AG04449 (cell line): ENCODE measurements around the gene NOL4L.

Experiments used
- CTCF ChIA-PET: fragments of 350-600 bp; formaldehyde crosslinking; extraction: SDS; loops from one replicate; lab custom pipeline; 2021; ENCODE audit warnings: antibody characterized with exemption; lab: Yijun Ruan, JAX
- POLR2A ChIA-PET: fragments of 400-600, 350-600 bp; formaldehyde crosslinking; extraction: SDS; loops from one replicate; lab custom pipeline; 2020; ENCODE audit warnings: antibody characterized with exemption, inconsistent platforms; lab: Yijun Ruan, JAX
- DNase-seq: peaks from one replicate; pipeline ENCODE4 v3.0.0-alpha.2; 2010; ENCODE audit warnings: low read depth, low spot score
- H3K4me3 ChIP-seq: 2 replicates; pipeline ENCODE4 v1.5.1; 2011; ENCODE audit warnings: low read depth, mild to moderate bottlenecking, control low read depth, low read length
- CTCF ChIP-seq: IDR thresholded peaks from one replicate; pipeline ENCODE4 v1.5.1; 2011; ENCODE audit warnings: mild to moderate bottlenecking, moderate library complexity, low read length, control low read depth, inconsistent platforms; ENCODE audit not compliant: insufficient read depth; ENCODE audit errors: missing control alignments

Gene NOL4L

GRCh38 chr20:32553618-32554017 lies 31.5 kb downstream of the NOL4L start:
- TF ChIP-seq CTCF = no peak
- H3K4me3 ChIP-seq = no peak overlapping the region
- ChIA-PET POLR2A (no interaction called here), CTCF (interaction anchor here (0.7 kb wide), 1 partner anchor 26 kb away, joined by 4 read pairs; no protein-coding TSS in a partner anchor)
- DNase-seq = no peak

GRCh38 chr20:32551693-32552092 lies 33.4 kb downstream of the NOL4L start:
- H3K4me3 ChIP-seq = no peak overlapping the region
- no peak for TF ChIP-seq CTCF
- ChIA-PET POLR2A (no interaction called here), CTCF (interaction anchor here (0.9 kb wide), 1 partner anchor 30 kb away, joined by 3 read pairs; no protein-coding TSS in a partner anchor)
- no peak for DNase-seq

GRCh38 chr20:32549842-32550241 lies 35.3 kb downstream of the NOL4L start:
- ChIA-PET POLR2A (no interaction called here), CTCF (no interaction called here)
- no peak for TF ChIP-seq CTCF
- no peak overlapping the region for H3K4me3 ChIP-seq
- DNase-seq = no peak

- TF ChIP-seq CTCF = no peak
- ChIA-PET POLR2A (no interaction called here), CTCF (interaction anchor here (1.0 kb wide), 1 partner anchor 25 kb away, joined by 4 read pairs; no protein-coding TSS in a partner anchor)
- no peak for DNase-seq
- H3K4me3 ChIP-seq = no peak overlapping the region
These were observed 37.4 kb downstream of the NOL4L start for GRCh38 chr20:32547753-32548034.

- H3K4me3 ChIP-seq = no peak overlapping the region
- POLR2A ChIA-PET = no interaction called here
- DNase-seq = no peak
- no peak for TF ChIP-seq CTCF
- CTCF ChIA-PET = interaction anchor here (0.6 to 1.0 kb wide), 2 partner anchors 25 to 30 kb away, joined by 3 to 4 read pairs; no protein-coding TSS in a partner anchor
These were observed 38.0 kb downstream of the NOL4L start for GRCh38 chr20:32546918-32547752.
